Endodermal cell (in vitro differentiated cells): ENCODE data around the gene AP1B1. TPM values are rescaled to one million over a fixed set of nuclear protein-coding genes. Genes with fewer than 3 reads are reported as not detected.
A peak's percentile ranks its signal among the peaks of the same experiment; 100 is the strongest.

ENCODE experiments used
- DNase-seq: peaks from one replicate; pipeline ENCODE4 v3.0.0-alpha.2; 2017
- H3K27ac ChIP-seq: 2 replicates; pipeline ENCODE4 v1.5.1; 2013; ENCODE audit warnings: mild to moderate bottlenecking, low read depth, low read length, moderate library complexity
- H3K27me3 ChIP-seq: 2 replicates; pipeline ENCODE4 v1.6.1; 2013; ENCODE audit warnings: mild to moderate bottlenecking, low read length, moderate library complexity; ENCODE audit not compliant: insufficient read depth, control insufficient read depth, poor library complexity, severe bottlenecking
- H3K36me3 ChIP-seq: 2 replicates; pipeline ENCODE4 v1.7.0; 2013; ENCODE audit warnings: mild to moderate bottlenecking, low read length, moderate library complexity; ENCODE audit not compliant: control insufficient read depth, insufficient read depth
- H3K4me1 ChIP-seq: one replicate; pipeline ENCODE4 v1.7.0; 2013; ENCODE audit warnings: low read length; ENCODE audit not compliant: control insufficient read depth, insufficient read depth
- H3K4me3 ChIP-seq: 2 replicates; pipeline ENCODE4 v1.5.1; 2013; ENCODE audit warnings: mild to moderate bottlenecking, low read length, moderate library complexity
- H3K9ac ChIP-seq: 2 replicates; pipeline ENCODE4 v1.6.1; 2013; ENCODE audit warnings: mild to moderate bottlenecking, low read length, moderate library complexity; ENCODE audit not compliant: poor library complexity, severe bottlenecking; ENCODE audit errors: extremely low read depth
- H3K9me3 ChIP-seq: 2 replicates; pipeline ENCODE4 v1.6.1; 2013; ENCODE audit warnings: mild to moderate bottlenecking, low read length, moderate library complexity; ENCODE audit not compliant: control insufficient read depth
- H3K27ac Mint-ChIP-seq: 2 replicates; pipeline ENCODE4 v1.8.0; 2020; ENCODE audit warnings: mixed read lengths
- H3K27me3 Mint-ChIP-seq: 2 replicates; pipeline ENCODE4 v1.8.0; 2021; ENCODE audit warnings: mild to moderate bottlenecking, mixed read lengths; ENCODE audit not compliant: insufficient read depth
- H3K36me3 Mint-ChIP-seq: 2 replicates; pipeline ENCODE4 v1.8.0; 2020; ENCODE audit warnings: low read depth, mixed read lengths
- H3K4me1 Mint-ChIP-seq: 2 replicates; pipeline ENCODE4 v1.8.0; 2020; ENCODE audit warnings: mixed read lengths
- H3K4me3 Mint-ChIP-seq: 2 replicates; pipeline ENCODE4 v1.8.0; 2020; ENCODE audit warnings: mild to moderate bottlenecking, moderate library complexity, mixed read lengths
- H3K9me3 Mint-ChIP-seq: 2 replicates; pipeline ENCODE4 v1.8.0; 2020; ENCODE audit warnings: mild to moderate bottlenecking, mixed read lengths
- CTCF ChIP-seq: fragments of 200-600 bp; sonication (generic); conservative IDR thresholded peaks from 2 replicates; pipeline ENCODE4 v1.5.0; 2021; ENCODE audit warnings: antibody characterized with exemption, mild to moderate bottlenecking
- WGBS, 2 experiments: methylation state at CpG; one replicate each; pipeline versions ENCODE4 v1.1.5 to v1.1.7; 2013; ENCODE audit warnings: missing lambda C conversion rate in 2 of 2, mixed read lengths in 1 of 2; ENCODE audit not compliant: insufficient coverage in 1 of 2, insufficient read length in 1 of 2; 5-methylcytosine and 5-hydroxymethylcytosine counted together
- total RNA-seq, 2 donors: library from RNA; stranded (reverse); fragmentation: NEBNext Ultra II Directional in 1 of 2; extraction: Animal tissue kit (Norgen Biotek cat#: 25700) in 1 of 2; gene quantifications; 2 replicates in 1 of 2; 3 replicates in 1 of 2; pipeline ENCODE4 v1.2.1, GENCODE V29; 2021

Gene AP1B1
- total RNA-seq, 2 donors from 2014 or later = 64.9 to 76.6 TPM

DNA sequence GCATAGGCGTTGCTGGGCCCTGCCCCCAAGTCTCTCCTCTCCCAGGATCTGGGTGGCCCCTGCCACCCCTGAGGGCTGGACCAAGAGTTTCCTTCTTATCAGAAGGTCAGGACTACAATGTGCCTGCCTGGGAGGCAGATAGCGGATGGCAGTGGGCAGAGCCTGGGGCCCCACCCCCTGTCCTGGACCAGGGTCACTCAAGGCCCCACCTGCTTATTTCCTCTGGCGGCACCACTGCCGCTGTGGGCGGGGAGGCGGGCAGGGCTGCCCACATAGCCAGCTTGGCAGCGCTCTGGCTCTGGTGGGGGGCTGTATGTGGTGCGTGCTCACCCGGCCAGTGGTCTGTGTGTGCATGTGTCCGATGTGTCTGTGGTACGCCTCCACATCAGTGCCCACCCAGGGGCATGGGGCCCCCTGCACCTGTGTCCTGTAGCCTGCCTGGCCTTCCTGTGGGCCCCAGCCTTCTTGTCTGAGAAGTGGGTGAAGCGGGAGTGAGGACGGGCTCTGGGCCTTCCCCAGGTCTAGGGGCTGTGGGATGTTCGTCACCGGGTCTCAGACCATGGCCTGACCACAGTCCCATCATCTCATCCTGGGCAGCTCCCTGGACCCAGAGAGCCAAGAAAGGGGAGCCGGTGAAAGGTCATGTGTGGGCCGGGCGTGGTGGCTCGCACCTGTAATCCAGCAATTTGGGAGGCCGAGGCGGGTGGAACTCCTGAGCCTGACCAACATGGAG lies 78.9 kb downstream of the AP1B1 start:
- DNase-seq = peak; percentile 48
- Histone ChIP-seq H3K4me1 (peaks cover 8% of the 10 kb centered on the region), H3K9me3 (no peaks in the 10 kb centered on the region), H3K36me3 (no peaks in the 10 kb centered on the region), H3K9ac (no peak overlapping the region), H3K4me3 (no peak overlapping the region), H3K27me3 (peaks cover 19% of the 10 kb centered on the region), H3K27ac (no peak overlapping the region)
- peak overlapping the region; percentile 33 for H3K4me3 Mint-ChIP-seq
- H3K9me3 Mint-ChIP-seq = peaks cover 10% of the 10 kb centered on the region
- H3K36me3 Mint-ChIP-seq = peaks cover 11% of the 10 kb centered on the region
- H3K27me3 Mint-ChIP-seq = peaks cover 19% of the 10 kb centered on the region
- 88 to 92% methylated on average over 11 to 21 of the region's 21 CpGs for WGBS, 2 experiments
- H3K27ac Mint-ChIP-seq = peak overlapping the region; percentile 35
- no peak for TF ChIP-seq CTCF
- H3K4me1 Mint-ChIP-seq = peaks cover 24% of the 10 kb centered on the region

GRCh38 chr22:29308791-29309262 lies 79.5 kb downstream of the AP1B1 start:
- H3K4me1 ChIP-seq = peaks cover 8% of the 10 kb centered on the region
- H3K4me1 Mint-ChIP-seq = peaks cover 21% of the 10 kb centered on the region
- peaks cover 12% of the 10 kb centered on the region for H3K27me3 ChIP-seq
- H3K9ac ChIP-seq = no peak overlapping the region
- H3K27ac ChIP-seq = no peak overlapping the region
- H3K9me3 ChIP-seq = no peaks in the 10 kb centered on the region
- peaks cover 12% of the 10 kb centered on the region for H3K27me3 Mint-ChIP-seq
- no peak for DNase-seq
- no peak for TF ChIP-seq CTCF
- no peak overlapping the region for H3K27ac Mint-ChIP-seq
- H3K4me3 ChIP-seq = no peak overlapping the region
- H3K36me3 ChIP-seq = no peaks in the 10 kb centered on the region
- H3K36me3 Mint-ChIP-seq = peaks cover 7% of the 10 kb centered on the region
- 82 to 84% methylated on average over 8 to 13 of the region's 13 CpGs for WGBS, 2 experiments
- peaks cover 5% of the 10 kb centered on the region for H3K9me3 Mint-ChIP-seq
- peak overlapping the region; percentile 33 for H3K4me3 Mint-ChIP-seq

GRCh38 chr22:29308148-29308790 lies 80.1 kb downstream of the AP1B1 start:
- Histone ChIP-seq H3K9me3 (no peaks in the 10 kb centered on the region), H3K4me1 (peaks cover 8% of the 10 kb centered on the region), H3K4me3 (no peak overlapping the region), H3K9ac (no peak overlapping the region), H3K27ac (no peak overlapping the region), H3K36me3 (no peaks in the 10 kb centered on the region), H3K27me3 (peaks cover 7% of the 10 kb centered on the region)
- H3K9me3 Mint-ChIP-seq = peaks cover under 1% of the 10 kb centered on the region
- H3K27ac Mint-ChIP-seq = no peak overlapping the region
- peak overlapping the region; percentile 78 for H3K4me3 Mint-ChIP-seq
- no peak for DNase-seq
- H3K27me3 Mint-ChIP-seq = peaks cover 7% of the 10 kb centered on the region
- 94 to 97% methylated on average over 30 to 50 of the region's 50 CpGs for WGBS, 2 experiments
- TF ChIP-seq CTCF = no peak
- peaks cover 21% of the 10 kb centered on the region for H3K4me1 Mint-ChIP-seq
- peaks cover 7% of the 10 kb centered on the region for H3K36me3 Mint-ChIP-seq
